NOMO-1 (cell line): ENCODE data around the gene B3GAT3.
A peak's percentile ranks its signal among the peaks of the same experiment; 100 is the strongest.
"Not testable (repeated sequence)": the region's sequence is repeated elsewhere in the genome, so short reads cannot be mapped to it uniquely, and the experiment has no call there.

Experiments
- DNase-seq, 2 experiments: peaks; one replicate each; lab custom pipeline; 2025; ENCODE audit not compliant: unreplicated experiment in 2 of 2; lab: John Stamatoyannopoulos, UW

The B3GAT3 gene

GRCh38 chr11:62604460-62605120 lies 17.2 kb downstream of the B3GAT3 start:
- DNase-seq, result no peak

- DNase-seq, result no peak
Measured at GRCh38 chr11:62603776-62604299, 17.9 kb downstream of the B3GAT3 start.

- no peak for DNase-seq
Measured at GRCh38 chr11:62603072-62603408, 18.7 kb downstream of the B3GAT3 start.

DNA sequence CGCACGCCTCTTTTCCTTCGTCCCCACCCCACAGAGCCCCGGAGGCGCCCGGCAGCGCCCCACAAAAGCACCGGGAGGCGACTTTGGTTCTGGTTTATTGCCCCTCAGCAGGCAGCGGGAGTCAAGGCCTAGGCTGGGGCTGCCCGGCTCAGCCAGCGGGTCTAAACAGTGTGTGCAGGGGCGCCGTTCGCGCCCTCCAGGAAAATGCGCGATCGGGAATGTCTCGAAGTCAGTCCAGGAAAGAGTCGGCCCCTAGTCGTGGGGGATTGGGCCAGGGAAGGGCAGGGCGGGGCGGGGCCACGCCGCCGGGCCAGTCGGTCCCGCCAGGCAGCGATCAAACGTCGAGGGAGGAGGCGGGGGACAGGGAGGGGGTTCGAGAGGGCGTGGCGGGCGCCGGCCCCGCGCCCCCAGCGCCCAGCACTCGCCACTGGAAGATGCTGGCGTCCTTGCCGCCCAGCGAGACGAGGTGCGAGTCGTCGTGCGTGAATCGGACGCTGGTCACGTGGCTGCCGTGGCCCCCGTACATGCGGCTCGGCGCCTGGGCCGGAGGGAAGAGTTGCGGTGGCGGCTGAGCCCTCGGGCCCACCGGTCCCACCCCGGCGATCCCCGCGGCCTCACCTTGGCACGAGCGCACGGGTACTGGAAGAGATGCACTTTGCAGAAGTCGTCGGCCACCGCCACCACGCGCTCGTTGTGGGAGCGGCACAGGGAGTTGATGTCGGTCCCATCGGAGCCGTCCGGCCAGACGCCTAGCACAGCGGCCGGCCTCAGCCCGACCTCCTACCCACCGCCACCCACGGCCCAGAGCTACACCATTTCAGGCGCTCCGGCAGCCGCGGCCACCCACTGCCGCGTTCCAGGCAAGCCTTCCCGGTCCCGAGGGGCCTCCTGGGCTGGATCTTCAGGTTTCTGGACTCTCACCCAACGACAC lies 19.4 kb downstream of the B3GAT3 start:
- DNase-seq, result peak; percentile 46 to 75

DNA sequence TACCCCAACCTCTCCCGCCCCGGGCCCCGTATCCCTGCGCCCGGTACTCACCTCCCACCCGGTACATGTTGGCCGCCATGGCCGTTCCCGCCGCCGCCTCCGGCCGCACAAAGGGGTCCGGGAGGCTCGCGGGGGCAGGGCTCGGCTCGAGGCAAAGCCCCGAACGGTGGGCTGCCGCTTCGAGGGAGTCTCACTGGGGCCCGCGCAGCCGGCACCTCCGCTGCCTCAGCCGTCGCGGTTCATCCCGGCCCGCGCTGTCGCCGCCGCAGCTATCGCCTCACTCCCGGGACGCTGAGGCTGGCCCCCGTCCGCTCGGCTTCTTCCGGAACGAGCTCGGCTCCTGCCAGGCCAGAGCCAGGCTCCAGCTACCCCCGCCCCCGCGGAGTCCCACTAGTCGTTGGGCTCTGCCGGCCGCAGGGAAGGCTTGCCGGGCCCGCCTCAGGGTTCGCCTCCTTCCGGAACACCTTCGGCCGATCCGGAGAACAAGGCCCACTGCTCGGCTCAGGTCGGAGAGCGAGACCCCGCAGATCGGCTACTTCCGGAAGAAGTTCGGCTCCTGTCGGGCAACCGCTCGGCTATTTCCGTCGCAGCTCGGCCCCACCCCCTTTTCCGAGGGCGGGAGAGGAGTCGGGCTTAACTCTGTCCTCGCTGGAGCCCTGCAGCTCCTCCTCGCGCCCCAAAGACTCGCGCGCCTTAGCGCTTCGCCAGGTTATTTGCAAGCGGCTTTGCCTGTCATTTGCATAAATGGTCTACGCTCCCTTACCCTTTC lies 20.2 kb downstream of the B3GAT3 start, which contains the start of gene MTA2:
Gene MTA2, minus strand, starts transcription at position 494 of the 769 bp plus-strand sequence. Its CDS starts 415 bp downstream, at position 79.
- DNase-seq, result peak; percentile 98 to 99

DNA sequence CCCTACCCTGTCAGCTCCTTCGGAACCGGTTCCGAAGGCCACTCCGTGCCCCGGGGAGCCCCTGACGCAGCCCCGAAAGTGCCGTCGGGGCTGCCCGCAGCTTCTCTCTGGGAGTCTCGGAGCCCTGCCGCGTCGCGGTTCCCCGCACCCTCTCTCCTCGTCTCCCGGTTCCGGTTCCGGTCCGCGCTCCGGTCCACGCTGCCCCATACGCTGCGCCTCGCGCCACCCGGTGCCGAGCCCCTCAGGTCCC lies 20.7 kb downstream of the B3GAT3 start:
- DNase-seq, result no peak

- peak in 1 of 2 experiments; percentile 40 for DNase-seq
Measured at GRCh38 chr11:62600367-62601121, 21.2 kb downstream of the B3GAT3 start.

DNA sequence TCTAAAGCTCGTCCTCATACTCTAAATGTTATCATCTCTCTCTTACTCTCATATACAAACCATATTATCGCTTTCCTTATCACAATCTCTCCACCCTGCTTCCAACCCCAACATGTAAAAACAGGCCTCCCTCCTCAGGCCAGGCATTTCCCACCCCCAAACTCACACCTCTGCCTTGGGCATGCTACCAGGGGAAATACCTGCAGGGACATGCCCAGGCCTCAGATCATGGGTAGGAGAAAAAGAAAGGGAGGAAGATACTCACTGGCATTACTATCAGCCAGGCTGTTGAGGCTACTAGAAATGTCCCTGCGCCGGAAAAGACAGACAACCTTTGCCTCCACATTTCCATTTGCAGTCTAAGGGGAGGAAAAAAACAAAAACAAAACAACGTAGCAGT lies 21.9 kb downstream of the B3GAT3 start:
- DNase-seq, result no peak

- DNase-seq, result peak; percentile 95
Measured at GRCh38 chr11:62599069-62599696, 22.6 kb downstream of the B3GAT3 start.

DNA sequence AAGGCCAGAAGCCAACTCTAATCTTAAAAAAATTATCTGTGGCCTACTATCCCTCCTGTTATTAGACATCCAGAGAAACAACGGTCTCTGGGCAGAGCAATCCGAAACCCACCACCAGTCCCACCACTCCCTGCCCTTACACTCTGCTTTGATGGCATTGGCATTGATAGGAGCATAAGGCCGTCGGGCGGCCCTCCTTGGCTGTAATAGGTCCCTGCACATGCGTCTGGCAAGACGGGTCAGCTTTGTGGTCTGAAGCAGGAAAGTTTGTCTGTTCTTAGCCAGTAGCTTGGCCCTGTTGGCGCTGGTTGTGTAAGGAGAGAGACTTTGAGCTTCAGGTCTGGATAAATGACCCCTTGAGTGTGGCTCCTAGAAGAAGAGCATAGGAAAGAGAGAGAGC lies 26.7 kb downstream of the B3GAT3 start:
- DNase-seq, result no peak

GRCh38 chr11:62593434-62594044 lies 28.2 kb downstream of the B3GAT3 start:
- DNase-seq, result peak; percentile 79 to 82

DNA sequence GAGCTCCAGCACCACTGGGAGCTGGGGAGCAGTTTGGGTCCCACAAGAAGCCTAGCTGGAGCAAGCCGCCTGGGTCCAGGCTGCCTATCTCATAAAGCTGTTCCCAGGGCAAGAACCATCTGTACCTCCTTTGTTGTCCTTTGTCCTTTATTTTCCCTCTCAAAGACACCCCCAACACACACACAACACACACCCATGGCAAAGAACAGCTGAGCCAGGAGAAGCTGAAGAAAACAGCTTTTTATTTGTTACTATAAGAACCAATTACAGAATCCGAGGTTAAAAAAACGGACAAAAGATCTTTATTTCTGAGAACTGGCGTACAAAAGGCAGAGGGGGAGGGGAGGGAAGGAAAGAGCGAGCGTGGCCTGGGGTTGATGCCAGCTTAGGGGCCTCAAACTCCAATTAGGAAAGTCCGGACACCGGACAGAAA lies 28.8 kb downstream of the B3GAT3 start:
- DNase-seq, result no peak

DNA sequence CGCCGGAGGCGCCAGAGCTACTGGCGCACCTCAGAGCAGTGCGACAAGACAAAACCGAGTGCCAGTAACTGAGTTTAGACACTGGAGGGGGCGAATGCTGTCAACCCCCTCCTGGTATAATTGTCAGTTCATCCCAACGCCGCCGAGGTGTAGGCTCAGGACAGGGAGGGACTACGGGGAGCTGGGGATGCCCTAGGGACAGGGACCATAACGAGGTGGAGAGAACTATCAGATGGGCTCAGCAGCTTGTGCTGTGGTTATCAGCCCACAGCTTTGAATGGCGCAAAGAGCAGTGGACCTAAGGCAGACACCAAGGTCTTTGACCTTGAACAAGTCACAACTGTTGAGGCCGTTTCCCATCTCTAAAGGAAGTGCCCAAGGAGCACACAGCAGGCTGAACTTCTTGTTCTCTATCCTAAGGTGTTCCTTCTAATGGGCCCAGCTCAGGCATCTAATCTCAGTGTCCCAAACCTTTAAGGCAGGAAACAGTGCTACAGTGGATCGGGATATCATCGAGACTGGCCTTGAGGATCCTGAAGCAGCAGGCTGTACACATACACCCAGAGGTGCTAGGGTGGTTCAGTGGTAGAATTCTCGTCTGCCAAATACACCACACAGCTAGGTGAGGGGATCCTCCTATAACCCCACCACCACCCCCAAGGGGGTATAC lies 29.5 kb downstream of the B3GAT3 start:
- no peak for DNase-seq

- DNase-seq, result peak; percentile 99
Measured at GRCh38 chr11:62591448-62592145, 30.2 kb downstream of the B3GAT3 start, which contains the start of gene TUT1. TSS of gene TUT1 (minus strand) at chr11:62591523. CDS start at chr11:62591485, 38 bp downstream.

DNA sequence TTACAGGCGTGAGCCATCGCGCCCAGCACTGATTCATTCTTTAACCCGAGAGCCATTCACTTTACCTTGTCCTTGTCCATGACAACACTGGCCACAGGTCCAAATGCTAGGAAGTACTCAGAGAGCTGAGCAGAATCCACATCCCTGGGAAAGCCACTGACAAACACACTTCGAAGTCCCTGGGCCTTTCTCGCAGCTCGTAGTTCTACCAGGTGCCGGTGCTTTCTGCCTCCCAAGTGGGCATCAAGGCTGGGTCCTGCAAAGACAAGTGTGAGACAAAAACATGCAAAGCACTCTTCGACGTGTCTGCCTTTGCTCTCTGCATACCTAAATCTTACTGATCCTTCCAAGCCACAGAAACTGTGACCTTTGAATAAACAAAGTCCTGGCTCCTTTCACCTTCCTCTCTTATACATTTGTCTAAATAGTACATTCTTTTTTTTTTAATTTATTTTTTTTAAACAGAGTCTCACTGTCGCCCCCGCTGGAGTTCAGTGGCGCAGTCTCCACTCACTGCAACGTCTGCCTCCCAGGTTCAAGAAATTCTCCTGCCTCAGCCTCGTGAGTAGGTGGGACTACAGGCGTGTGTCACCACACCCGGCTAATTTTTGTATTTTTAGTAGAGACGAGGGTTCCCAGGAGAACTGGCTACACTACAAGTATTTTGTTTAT lies 32.7 kb downstream of the B3GAT3 start:
- no peak for DNase-seq

- DNase-seq, result not testable (repeated sequence)
Measured at GRCh38 chr11:62585356-62585755, 36.4 kb downstream of the B3GAT3 start.

- not testable (repeated sequence) for DNase-seq
Measured at GRCh38 chr11:62581735-62582134, 40.1 kb downstream of the B3GAT3 start.
